Cardiac muscle cell (in vitro differentiated cells and primary cell): ENCODE data around the gene NAV1. TPM values are rescaled to one million over a fixed set of nuclear protein-coding genes. Genes with fewer than 3 reads are reported as not detected.

ENCODE experiments used
- DNase-seq, 2 donors: peaks; one replicate each; pipeline versions ENCODE4 v3.0.0 to v3.0.0-alpha.2; 2010 to 2017; ENCODE audit warnings: low read depth in 1 of 2, low spot score in 1 of 2
- H3K27ac ChIP-seq: fragments of 200-600 bp; sonication (generic); 2 replicates; pipeline ENCODE4 v1.5.1; 2016
- H3K27me3 ChIP-seq: fragments of 200-600 bp; sonication (generic); 2 replicates; pipeline ENCODE4 v1.6.0; 2016; ENCODE audit warnings: control low read depth
- H3K36me3 ChIP-seq: fragments of 200-600 bp; sonication (generic); 2 replicates; pipeline ENCODE4 v1.5.1; 2016; ENCODE audit warnings: control low read depth
- H3K4me1 ChIP-seq: fragments of 200-600 bp; sonication (generic); 2 replicates; pipeline ENCODE4 v1.8.1; 2017; ENCODE audit warnings: low read depth, mild to moderate bottlenecking, mixed run types
- H3K4me3 ChIP-seq: fragments of 200-600 bp; sonication (generic); 2 replicates; pipeline ENCODE4 v1.5.1; 2016; ENCODE audit warnings: mild to moderate bottlenecking
- H3K9me3 ChIP-seq: fragments of 200-600 bp; sonication (generic); 2 replicates; pipeline ENCODE4 v1.5.1; 2017; ENCODE audit warnings: low read depth, mild to moderate bottlenecking, control low read depth
- CTCF ChIP-seq: IDR thresholded peaks from 2 replicates; pipeline ENCODE4 v1.5.1; 2012; ENCODE audit warnings: low read depth, mild to moderate bottlenecking, low read length
- polyA plus RNA-seq: library from polyadenylated mRNA; unstranded; fragments of >200 nt; fragmentation: Nextera tagmentation; extraction: Ambion mirVana; gene quantifications from 2 replicates; pipeline ENCODE4 v1.2.1, GENCODE V29; 2016
- total RNA-seq: library from RNA; depleted of rRNA; stranded (reverse); fragments of >200 nt; gene quantifications from 2 replicates; pipeline ENCODE4 v1.2.3, GENCODE V29; 2016

The NAV1 gene
- total and polyA plus RNA-seq, 2 experiments from 2014 or later, result 99.0 to 151 TPM

- no peak for TF ChIP-seq CTCF
- no peak for DNase-seq
- H3K9me3 ChIP-seq, result no peaks in the 10 kb centered on the region
Measured at GRCh38 chr1:201510734-201511133, 28.2 kb upstream of the NAV1 start.

DNA sequence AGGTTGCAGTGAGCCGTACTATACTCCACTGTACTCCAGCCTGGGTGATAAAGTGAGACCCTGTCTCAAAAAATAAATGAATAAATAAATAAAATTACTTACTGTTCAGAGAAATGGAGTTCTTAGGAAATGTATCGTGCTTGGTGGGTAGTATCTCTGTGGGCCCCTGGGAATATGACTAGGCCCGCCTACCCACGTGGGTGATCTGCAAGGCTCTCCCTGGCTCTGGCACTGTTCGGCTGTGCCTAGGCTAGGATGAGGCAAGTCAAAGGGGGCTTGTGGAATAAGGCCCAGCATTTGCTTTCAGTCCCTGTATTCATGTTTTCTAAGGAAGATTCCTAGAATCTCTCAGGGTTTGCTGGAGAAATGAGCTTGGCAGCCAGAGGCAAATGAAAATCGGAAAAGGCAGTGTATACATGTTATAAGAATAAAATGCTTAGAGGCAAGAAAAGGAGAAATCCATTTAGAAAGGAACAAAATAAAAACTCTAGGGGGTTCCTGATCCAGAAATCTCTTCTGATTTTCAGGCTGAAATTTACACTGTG is 27.5 kb upstream of the NAV1 start:
- Histone ChIP-seq H3K9me3 (no peaks in the 10 kb centered on the region), H3K27me3 (no peaks in the 10 kb centered on the region), H3K4me3 (no peak overlapping the region), H3K4me1 (peaks cover 33% of the 10 kb centered on the region), H3K36me3 (no peaks in the 10 kb centered on the region), H3K27ac (peak overlapping the region; percentile 96)
- DNase-seq, result no peak
- no peak for TF ChIP-seq CTCF

More at GRCh38 chr1:201510734-201511133, 28.2 kb upstream of the NAV1 start:
- peaks cover 38% of the 10 kb centered on the region for H3K4me1 ChIP-seq
- H3K4me3 ChIP-seq, result no peak overlapping the region
- no peaks in the 10 kb centered on the region for H3K27me3 ChIP-seq
- H3K27ac ChIP-seq, result peak overlapping the region; percentile 96
- no peaks in the 10 kb centered on the region for H3K36me3 ChIP-seq

DNA sequence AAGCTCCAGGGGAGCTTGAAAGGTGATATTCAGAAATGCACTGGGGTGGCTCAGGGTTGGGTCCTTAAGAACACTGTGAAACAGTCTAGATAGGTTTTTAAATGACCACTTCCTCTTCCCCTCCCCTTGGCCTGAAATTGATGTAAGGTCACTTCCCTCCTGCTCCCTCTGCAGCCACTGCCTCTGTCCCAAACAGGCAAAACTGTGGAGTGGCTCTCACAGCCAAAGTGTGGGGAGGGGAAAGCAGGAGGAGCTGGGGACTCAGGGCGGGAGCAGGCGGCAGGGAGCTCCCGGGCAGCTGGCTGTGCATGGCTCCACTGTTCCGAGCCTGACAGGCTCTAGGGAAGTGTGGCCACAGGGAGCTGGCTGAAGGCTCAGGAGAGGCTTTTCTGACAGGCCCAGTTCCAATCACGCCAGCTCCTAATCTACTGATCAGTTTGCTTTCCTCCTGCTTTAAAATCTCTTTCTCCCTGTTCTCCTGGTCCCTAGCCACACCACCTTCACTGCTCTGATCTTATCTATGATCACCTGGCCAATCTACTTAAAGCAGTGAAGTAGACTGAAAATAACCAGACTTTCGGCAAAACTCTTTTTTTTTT is 26.9 kb upstream of the NAV1 start:
- Histone ChIP-seq H3K9me3 (no peaks in the 10 kb centered on the region), H3K27me3 (no peaks in the 10 kb centered on the region), H3K36me3 (no peaks in the 10 kb centered on the region), H3K4me1 (peaks cover 30% of the 10 kb centered on the region), H3K4me3 (no peak overlapping the region), H3K27ac (peak overlapping the region; percentile 96)
- peak; percentile 57 to 91 for DNase-seq
- no peak for TF ChIP-seq CTCF

DNA sequence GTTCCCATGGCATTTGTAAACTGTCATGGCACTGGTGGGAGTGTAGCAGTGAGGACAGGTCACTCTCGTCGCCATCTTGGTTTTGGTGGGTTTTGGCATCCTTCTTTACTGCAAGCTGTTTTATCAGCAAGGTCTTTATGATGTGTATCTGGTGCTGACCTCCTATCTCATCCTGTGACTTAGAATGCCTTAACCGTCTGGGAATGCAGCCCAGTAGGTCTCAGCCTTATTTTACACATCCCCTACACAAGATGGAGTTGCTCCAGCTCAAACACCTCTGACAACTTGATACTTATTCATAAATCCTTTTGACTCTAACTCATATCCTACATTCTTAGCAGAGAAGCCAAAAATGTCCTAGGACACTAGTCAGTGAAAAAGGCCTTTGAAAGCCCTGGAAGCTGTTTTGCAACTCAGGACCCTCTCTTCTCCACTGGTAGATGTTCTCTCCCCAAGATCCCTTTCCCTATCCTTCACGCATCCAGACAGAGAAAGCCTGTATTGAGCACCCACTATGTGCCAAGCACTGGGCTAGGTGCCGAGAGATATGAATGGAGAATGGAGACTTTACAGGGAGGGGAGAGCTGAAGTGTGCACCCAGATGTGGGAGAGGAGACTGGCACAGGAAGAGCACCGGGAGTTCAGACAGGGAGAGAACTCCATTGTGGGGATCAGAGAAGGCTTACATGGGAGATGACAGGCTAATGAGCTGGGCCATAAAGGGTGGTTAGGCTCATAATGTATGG is 25.3 kb upstream of the NAV1 start:
- no peak for TF ChIP-seq CTCF
- Histone ChIP-seq H3K27me3 (no peaks in the 10 kb centered on the region), H3K27ac (no peak overlapping the region), H3K4me3 (no peak overlapping the region), H3K9me3 (no peaks in the 10 kb centered on the region), H3K36me3 (no peaks in the 10 kb centered on the region), H3K4me1 (peaks cover 30% of the 10 kb centered on the region)
- DNase-seq, result no peak

DNA sequence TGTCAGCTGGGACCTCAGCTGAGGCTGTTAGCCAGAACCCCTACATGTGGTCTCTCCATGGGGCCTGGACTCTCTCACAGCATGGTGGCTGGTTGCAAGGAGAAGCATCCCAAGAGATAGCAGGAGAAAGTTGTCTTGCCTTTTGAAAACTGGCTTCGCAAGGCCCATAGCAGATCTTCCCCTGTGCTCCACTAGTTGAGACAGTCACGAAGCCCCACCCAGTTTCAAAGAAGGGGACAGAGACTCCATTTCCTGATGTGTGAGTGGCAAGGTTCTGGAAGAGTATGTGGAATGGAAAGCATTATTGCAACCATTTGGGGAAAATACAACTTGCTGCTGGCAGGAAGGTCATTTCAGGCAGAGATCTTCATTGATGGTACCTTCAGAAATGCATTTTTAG is 24.5 kb upstream of the NAV1 start:
- Histone ChIP-seq H3K27ac (no peak overlapping the region), H3K9me3 (no peaks in the 10 kb centered on the region), H3K27me3 (no peaks in the 10 kb centered on the region), H3K36me3 (no peaks in the 10 kb centered on the region), H3K4me3 (no peak overlapping the region), H3K4me1 (peaks cover 30% of the 10 kb centered on the region)
- TF ChIP-seq CTCF, result no peak
- DNase-seq, result no peak
